B cell (primary cell): ENCODE data around the gene LDLRAD1.

Experiments
- CTCF ChIP-seq: fragments of 200-600 bp; IDR thresholded peaks from one replicate; pipeline ENCODE4 v1.8.0; 2022; ENCODE audit warnings: antibody characterized with exemption, mild to moderate bottlenecking
- EZH2 ChIP-seq: IDR thresholded peaks from 2 replicates; pipeline ENCODE4 v1.6.1; 2012; ENCODE audit warnings: borderline replicate concordance, low read depth, mild to moderate bottlenecking, moderate library complexity, low read length; ENCODE audit not compliant: insufficient read depth, poor library complexity, severe bottlenecking

GRCh38 chr1:53979712-53980450 is 38.1 kb downstream of the LDLRAD1 start:
- TF ChIP-seq CTCF: no peak
- TF ChIP-seq EZH2: no peak
